A549 (cell line): ENCODE measurements around the gene KLRC4.
"Not testable (repeated sequence)": the region's sequence is repeated elsewhere in the genome, so short reads cannot be mapped to it uniquely, and the experiment has no call there.

Source experiments
- CTCF ChIP-seq: fragments of >200 bp; sonication (Bioruptor Twin); formaldehyde crosslinking; IDR thresholded peaks from 3 replicates; pipeline ENCODE4 v1.5.1; 2016
- RFX5 ChIP-seq: fragments of 450-650 bp; IDR thresholded peaks from 2 replicates; pipeline ENCODE4 v1.7.1; 2014; ENCODE audit warnings: antibody characterized with exemption, mild to moderate bottlenecking, moderate library complexity

- TF ChIP-seq CTCF, RFX5: not testable (repeated sequence)
Observed at GRCh38 chr12:10396176-10396575, 13.4 kb downstream of the KLRC4 start.
